Measurements from ENCODE around the gene LRRC59. TPM values are rescaled to one million over a fixed set of nuclear protein-coding genes. Genes with fewer than 3 reads are reported as not detected.
"Not testable (repeated sequence)": the region's sequence is repeated elsewhere in the genome, so short reads cannot be mapped to it uniquely, and the experiment has no call there.

Gene LRRC59
- total and polyA plus RNA-seq, 5 experiments from 2014 or later: 12.8 to 27.7 (median 14.1) TPM

DNA sequence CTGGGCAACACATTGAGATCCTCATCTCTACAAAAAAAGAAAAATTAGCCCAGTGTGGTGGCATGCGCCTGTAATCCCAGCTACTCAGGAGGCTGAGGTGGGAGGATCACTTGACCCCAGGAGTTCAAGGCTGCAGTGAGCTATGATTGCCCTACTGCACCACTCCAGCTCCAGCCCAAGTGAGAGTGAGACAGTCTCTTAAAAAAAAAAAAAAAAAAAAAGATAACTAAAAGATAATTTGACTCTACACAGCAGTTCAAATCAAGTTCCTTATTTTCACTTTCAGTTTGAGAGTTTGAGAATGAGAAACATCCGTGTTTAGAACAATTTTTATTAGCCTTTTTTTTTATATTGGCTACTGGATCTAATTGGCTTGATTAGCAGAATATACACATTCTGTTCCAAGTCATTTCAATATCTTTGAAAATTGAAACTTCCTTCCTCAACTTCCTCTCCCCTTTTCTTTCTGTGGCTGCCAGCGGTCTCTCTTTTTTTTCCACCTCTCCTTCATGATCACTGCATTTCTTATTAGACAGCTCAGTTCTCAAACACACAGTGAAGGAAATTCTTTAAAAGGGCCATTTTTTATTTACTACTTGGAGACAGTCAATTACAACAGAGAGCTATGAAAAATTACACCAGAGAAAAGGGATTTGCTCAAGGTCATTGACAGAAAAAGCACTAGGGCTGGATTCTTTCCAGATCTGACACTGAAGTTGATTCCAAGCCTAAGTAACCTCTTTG is 24.2 kb upstream of the LRRC59 start:
- DNase-seq (peak in 3 of 10 donors; percentile 19 to 21 (median 20)), ATAC-seq (peak in 1 of 2 donors; percentile 30)

DNA sequence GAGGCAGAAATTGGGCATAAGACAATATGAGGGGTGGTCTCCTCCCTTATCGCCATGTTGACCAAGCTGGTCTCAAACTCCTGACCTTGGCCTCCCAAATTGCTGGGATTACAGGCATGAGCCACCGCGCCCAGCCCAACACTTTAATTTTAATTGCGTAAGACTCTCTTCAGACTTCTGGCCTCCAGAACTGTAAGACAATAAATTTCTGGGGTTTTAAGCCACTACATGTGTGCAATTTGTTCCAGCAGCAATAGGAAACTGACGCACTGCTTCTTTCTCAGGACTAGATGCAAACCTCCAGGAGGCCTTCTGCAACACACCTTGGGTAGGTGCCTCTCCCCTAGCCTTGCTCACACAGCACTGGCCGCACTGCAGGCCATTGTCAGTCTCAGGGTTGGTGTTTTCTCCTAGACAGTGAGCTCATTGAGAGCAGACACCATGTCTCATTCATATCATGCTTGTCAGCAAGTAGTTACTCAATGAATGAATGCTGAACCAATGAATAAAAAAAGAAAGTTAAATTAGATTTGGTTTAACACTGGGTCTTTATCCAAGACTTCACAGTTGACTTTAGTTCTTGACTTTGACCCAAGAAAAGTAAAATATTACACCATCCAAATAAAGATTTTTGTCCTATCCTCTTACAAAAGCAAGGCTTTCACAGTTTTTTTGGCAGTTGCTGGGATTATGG is 23.2 kb upstream of the LRRC59 start:
- Mint-ChIP-seq H3K4me3 (peak overlapping the region in 4 of 10 donors; percentile 11 to 86 (median 80)), H3K36me3 (peaks cover 2 to 7% (median 5%) of the 10 kb centered on the region in 3 donors), H3K27ac (peak overlapping the region in 8 of 10 donors; percentile 28 to 96 (median 89)), H3K4me1 (peaks cover 8 to 42% (median 22%) of the 10 kb centered on the region in 4 donors), H3K27me3 (peaks cover 0 to 3% (median 0%) of the 10 kb centered on the region in 5 donors), H3K9me3 (peaks cover 0 to 12% (median 7%) of the 10 kb centered on the region in 9 donors)
- POLR2A ChIA-PET: no interaction called here
- ATAC-seq: no peak
- no peak for DNase-seq

More for the DNA sequence above, 24.2 kb upstream of the LRRC59 start:
- H3K27ac Mint-ChIP-seq: peak overlapping the region; percentile 79 to 96 (median 89)
- peaks cover 0 to 12% (median 7%) of the 10 kb centered on the region in 9 donors for H3K9me3 Mint-ChIP-seq
- POLR2A ChIA-PET: interaction anchor here (0.6 to 1.3 kb wide), 3 partner anchors 9 to 489 kb away, joined by 3 to 5 read pairs (median 3); no protein-coding TSS in a partner anchor
- peak overlapping the region; percentile 74 to 86 (median 79) for H3K4me3 Mint-ChIP-seq
- H3K36me3 Mint-ChIP-seq: peaks cover 2 to 7% (median 5%) of the 10 kb centered on the region in 3 donors
- H3K4me1 Mint-ChIP-seq: peaks cover 10 to 45% (median 25%) of the 10 kb centered on the region in 4 donors
- H3K27me3 Mint-ChIP-seq: peaks cover 0 to 3% (median 0%) of the 10 kb centered on the region in 5 donors

DNA sequence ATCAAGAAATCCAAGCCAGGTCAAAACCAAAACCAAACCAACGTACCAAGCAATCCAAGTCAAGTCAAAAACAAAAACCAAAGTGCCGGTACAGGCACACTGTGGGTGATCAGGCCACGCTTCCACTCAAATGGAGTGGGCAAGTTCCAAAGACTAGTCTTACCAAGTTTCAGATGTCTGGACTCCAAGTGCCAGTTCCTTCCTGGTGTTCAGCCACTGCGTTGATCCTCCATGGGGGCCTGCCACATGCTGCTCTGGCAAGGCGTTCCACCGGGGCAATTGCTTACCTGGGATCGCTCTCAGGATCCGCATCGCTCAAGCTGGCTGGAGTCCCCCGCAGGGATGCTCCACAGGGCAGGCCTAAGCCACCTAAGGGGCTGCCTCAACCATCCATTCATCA is 22.3 kb upstream of the LRRC59 start:
- POLR2A ChIA-PET, ATAC-seq, H3K27me3 Mint-ChIP-seq, DNase-seq, H3K36me3 Mint-ChIP-seq: not testable (repeated sequence)
- peak overlapping the region in 5 of 10 donors; percentile 41 to 72 (median 63) for H3K27ac Mint-ChIP-seq
- peaks cover 8 to 37% (median 17%) of the 10 kb centered on the region in 4 donors for H3K4me1 Mint-ChIP-seq
- H3K4me3 Mint-ChIP-seq: peak overlapping the region in 2 of 10 donors; percentile 49 to 63
- peaks cover 0 to 12% (median 7%) of the 10 kb centered on the region in 9 donors for H3K9me3 Mint-ChIP-seq

DNA sequence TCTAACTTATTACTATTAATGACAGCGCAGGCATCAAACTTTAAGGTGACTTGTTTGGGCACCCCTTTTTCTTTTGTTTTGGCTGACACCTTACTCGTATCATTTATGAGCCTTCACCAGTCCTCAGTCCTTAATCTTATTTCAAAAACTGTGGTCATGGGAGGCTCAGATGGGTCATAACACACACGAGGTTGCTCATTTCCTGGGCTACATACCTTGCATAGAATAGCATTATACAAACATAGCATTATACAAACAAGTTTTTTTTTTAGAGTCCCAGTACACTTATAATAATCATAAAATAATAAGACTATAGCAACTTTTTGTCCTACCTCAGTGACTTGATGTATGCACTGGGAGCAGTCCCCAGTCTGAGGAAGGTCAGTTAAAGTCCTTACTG is 17.5 kb upstream of the LRRC59 start:
- POLR2A ChIA-PET: no interaction called here
- H3K27ac Mint-ChIP-seq: no peak overlapping the region
- H3K27me3 Mint-ChIP-seq: peaks cover 0 to 9% (median 2%) of the 10 kb centered on the region in 5 donors
- H3K4me3 Mint-ChIP-seq: no peak overlapping the region
- H3K9me3 Mint-ChIP-seq: peaks cover 0 to 12% (median 7%) of the 10 kb centered on the region in 9 donors
- H3K4me1 Mint-ChIP-seq: peaks cover 0 to 4% (median 3%) of the 10 kb centered on the region in 4 donors
- no peak for ATAC-seq
- H3K36me3 Mint-ChIP-seq: peaks cover 2 to 7% (median 5%) of the 10 kb centered on the region in 3 donors
- DNase-seq: no peak

DNA sequence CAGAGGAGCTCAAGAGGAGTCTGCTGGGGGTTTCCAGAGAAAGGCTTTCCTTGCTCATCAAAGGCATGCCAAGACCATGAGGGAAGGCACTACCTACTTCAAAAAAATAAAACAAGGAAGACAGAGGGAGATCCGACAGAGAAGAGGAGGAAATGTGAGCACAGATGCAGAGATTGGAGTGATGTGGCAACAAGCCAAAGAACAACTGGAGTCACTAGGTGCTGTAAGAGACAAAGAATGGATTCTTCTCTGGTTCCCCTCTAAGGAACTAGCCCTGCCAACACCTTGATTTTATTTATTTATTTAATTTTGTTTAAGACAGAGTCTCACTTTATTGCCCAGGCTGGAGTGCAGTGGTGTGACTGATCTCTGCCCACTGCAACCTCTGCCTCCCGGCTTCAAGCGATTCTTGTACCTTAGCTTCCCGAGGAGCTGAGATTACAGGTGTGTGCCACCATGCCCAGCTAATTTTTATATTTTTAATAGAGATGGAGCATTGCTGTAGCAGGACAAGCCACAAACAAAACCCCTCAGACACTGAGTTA is 14.9 kb upstream of the LRRC59 start:
- Mint-ChIP-seq H3K27ac (no peak overlapping the region), H3K4me3 (no peak overlapping the region), H3K27me3 (peaks cover 0 to 6% (median 2%) of the 10 kb centered on the region in 5 donors), H3K4me1 (no peaks in the 10 kb centered on the region), H3K9me3 (no peaks in the 10 kb centered on the region), H3K36me3 (no peaks in the 10 kb centered on the region)
- ATAC-seq (no peak), DNase-seq (no peak)
- POLR2A ChIA-PET: no interaction called here

DNA sequence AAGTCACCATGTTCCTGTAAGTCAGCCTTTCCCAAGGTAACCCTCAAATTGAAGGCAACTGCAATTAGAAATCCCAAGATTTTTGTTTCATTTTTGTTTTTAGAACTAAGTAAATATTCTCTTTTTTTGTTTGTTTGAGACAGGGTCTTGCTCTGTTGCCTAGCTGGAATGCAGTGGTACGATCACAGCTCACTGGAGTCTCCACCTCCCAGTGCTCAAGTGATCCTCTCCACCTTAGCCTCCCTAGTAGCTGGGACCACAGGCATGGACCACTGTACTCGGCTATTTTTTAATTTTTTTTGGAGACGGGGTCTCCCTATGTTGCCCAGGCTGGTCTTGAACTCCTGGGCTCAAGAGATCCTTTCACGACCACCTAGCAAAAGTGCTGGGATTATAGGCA is 10.6 kb upstream of the LRRC59 start:
- Mint-ChIP-seq H3K4me1 (no peaks in the 10 kb centered on the region), H3K9me3 (no peaks in the 10 kb centered on the region), H3K4me3 (no peak overlapping the region), H3K27ac (no peak overlapping the region), H3K27me3 (peaks cover 4 to 29% (median 15%) of the 10 kb centered on the region in 5 donors), H3K36me3 (no peaks in the 10 kb centered on the region)
- DNase-seq (no peak), ATAC-seq (no peak)
- POLR2A ChIA-PET: no interaction called here

DNA sequence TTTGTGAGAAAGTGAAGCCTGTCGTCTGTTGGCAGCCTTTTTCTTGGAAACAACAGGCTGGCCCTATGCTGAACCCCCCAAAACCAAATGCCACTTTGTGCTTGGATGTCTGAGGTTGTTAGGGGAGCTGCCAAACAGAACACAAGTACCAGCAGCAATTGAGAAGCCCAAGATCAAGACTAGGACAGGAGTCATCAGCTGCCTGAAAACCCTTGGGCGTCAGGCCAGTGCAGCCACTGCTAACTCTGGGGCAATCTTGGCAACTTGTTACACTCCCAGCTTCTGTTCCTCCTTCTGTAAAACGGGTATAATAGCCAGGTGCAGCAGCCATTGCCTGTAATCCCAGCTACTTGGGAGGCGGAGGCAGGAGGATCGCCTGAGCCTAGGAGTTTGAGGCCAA is 9.3 kb upstream of the LRRC59 start:
- Mint-ChIP-seq H3K27ac (peak overlapping the region in 1 of 10 donors; percentile 56), H3K27me3 (peaks cover 4 to 29% (median 15%) of the 10 kb centered on the region in 5 donors), H3K4me1 (no peaks in the 10 kb centered on the region), H3K9me3 (no peaks in the 10 kb centered on the region), H3K36me3 (no peaks in the 10 kb centered on the region), H3K4me3 (no peak overlapping the region)
- ATAC-seq: no peak
- no peak for DNase-seq
- POLR2A ChIA-PET: interaction anchor here (0.8 kb wide), 1 partner anchor 44 kb away, joined by 4 read pairs; no protein-coding TSS in a partner anchor

DNA sequence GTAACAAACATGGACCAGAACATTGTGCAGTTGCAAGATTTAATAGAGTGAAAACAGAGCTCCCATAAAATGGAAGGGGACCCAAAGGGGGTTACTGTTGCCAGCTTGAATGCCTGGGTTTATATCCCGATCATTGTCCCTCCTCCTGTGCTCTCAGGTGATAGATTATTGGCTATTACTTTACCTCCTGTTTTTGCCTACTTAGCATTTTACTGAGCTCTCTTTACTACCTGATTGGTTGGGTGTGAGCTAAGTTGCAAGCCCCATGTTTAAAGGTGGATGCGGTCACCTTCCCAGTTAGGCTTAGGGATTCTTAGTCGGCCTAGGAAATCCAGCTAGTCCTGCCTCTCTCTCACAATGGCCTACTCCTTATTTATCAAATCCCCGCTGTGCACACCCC is 8.0 kb upstream of the LRRC59 start:
- H3K36me3 Mint-ChIP-seq, POLR2A ChIA-PET, H3K4me1 Mint-ChIP-seq, H3K9me3 Mint-ChIP-seq, H3K27ac Mint-ChIP-seq, DNase-seq, ATAC-seq, H3K4me3 Mint-ChIP-seq: not testable (repeated sequence)
- peaks cover 4 to 29% (median 15%) of the 10 kb centered on the region in 5 donors for H3K27me3 Mint-ChIP-seq

DNA sequence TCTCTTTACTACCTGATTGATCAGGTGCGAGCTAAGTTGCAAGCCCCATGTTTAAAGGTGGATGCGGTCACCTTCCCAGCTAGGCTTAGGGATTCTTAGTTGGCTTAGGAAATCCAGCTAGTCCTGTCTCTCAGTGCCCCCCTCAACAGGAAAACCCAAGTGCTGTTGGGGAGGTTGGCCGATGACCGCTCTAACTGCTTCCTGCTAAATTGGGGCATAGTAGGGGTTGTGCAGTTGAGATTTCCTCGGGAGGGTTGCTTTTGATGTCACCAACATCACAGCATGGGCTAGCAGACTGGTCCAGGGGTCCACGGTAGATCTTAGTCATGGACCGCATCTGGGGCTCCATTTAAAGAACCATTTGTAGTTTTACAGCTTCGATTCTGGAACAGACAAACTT is 2.3 kb upstream of the LRRC59 start:
- not testable (repeated sequence) for H3K27ac Mint-ChIP-seq, H3K36me3 Mint-ChIP-seq, H3K4me3 Mint-ChIP-seq, DNase-seq, ATAC-seq, H3K9me3 Mint-ChIP-seq
- Mint-ChIP-seq H3K4me1 (peaks cover 7 to 29% (median 27%) of the 10 kb centered on the region in 4 donors), H3K27me3 (peaks cover 0 to 12% (median 6%) of the 10 kb centered on the region in 5 donors)
- POLR2A ChIA-PET: interaction anchor here (0.6 to 3.1 kb wide), 2 partner anchors 53 to 718 kb away, joined by 3 to 16 read pairs; partner anchors contain the start of gene XYLT2

DNA sequence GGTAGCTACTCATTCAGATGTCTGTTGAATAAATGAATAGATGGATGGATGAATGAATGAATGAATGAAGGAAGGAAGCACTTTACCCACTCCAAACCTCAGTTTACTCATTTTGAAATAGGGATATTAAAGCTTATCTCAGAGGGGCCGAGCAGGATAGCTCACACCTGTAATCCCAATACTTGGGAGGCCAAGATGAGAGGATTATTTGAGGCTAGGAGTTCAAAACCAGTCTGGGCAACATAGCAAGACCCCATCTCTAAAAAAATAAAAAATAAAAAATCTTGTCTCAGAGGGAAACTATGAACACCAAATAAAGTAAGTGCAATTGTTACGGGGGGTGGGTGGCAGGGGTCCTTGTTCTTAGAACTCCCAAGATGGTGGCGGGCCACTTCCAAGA is 1.3 kb upstream of the LRRC59 start:
- not testable (repeated sequence) for H3K9me3 Mint-ChIP-seq

DNA sequence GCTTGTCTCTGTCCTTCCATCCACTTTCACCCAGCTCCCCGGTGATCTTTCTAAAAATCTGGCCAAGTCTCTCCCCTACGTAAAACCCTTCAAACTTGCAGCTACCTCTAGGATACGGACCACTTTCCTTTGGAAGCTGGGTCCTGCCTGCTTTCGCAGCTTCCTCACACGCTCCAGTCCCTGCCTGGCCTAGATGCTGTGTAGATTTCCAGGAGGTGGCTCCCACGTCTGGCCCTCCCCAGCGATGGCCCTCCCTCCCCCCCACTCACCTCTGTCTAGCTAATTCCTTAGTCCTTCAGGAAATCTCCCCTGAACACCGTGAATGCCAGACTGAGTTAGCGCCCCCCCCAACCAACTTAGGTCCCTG is 579 bp upstream of the LRRC59 start:
- no peak for DNase-seq
- ATAC-seq: no peak
- Mint-ChIP-seq H3K36me3 (peaks cover 0 to 23% (median 9%) of the 10 kb centered on the region in 3 donors), H3K9me3 (no peaks in the 10 kb centered on the region), H3K4me1 (peaks cover 16 to 44% (median 35%) of the 10 kb centered on the region in 4 donors), H3K27me3 (no peaks in the 10 kb centered on the region), H3K4me3 (peak overlapping the region; percentile 84 to 96 (median 94)), H3K27ac (peak overlapping the region in 9 of 10 donors; percentile 49 to 96 (median 90))
- POLR2A ChIA-PET: interaction anchor here (0.7 to 3.1 kb wide), 12 partner anchors 11 to 81 kb away, joined by 3 to 24 read pairs (median 8); partner anchors contain the start of genes ACSF2, CHAD, EME1 and MRPL27

More for the DNA sequence above, 1.3 kb upstream of the LRRC59 start:
- DNase-seq, ATAC-seq, H3K27me3 Mint-ChIP-seq: not testable (repeated sequence)
- peaks cover 11 to 37% (median 30%) of the 10 kb centered on the region in 4 donors for H3K4me1 Mint-ChIP-seq
- POLR2A ChIA-PET: interaction anchor here (1.1 to 3.1 kb wide), 4 partner anchors 27 to 52 kb away, joined by 3 to 16 read pairs (median 11); partner anchors contain the start of genes ACSF2 and XYLT2
- H3K27ac Mint-ChIP-seq: peak overlapping the region in 1 of 10 donors; percentile 33
- peaks cover 0 to 15% (median 3%) of the 10 kb centered on the region in 3 donors for H3K36me3 Mint-ChIP-seq
- H3K4me3 Mint-ChIP-seq: peak overlapping the region in 4 of 10 donors; percentile 44 to 85 (median 66)
